ENCODE measurements around the gene MATR3.

The MATR3 gene

DNA sequence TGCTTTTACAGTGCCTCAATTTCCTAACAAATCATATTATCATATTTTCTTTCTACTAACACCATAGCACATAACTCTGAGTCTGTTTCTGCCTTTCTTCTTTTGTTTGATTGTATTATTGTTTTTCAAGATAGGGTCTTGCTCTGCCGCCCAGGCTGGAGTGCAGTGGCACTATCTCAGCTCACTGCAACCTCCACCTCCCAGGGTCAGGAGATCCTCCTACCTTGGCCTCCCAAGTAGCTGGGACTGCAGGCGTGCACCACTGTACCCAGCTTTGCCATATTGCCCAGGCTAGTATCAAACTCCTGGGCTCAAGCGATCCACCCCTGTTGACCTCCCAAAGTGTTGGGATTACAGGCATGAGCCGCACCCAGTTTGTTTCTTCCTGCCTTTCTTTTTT is 66.8 kb downstream of the MATR3 start:
- DNase-seq: no peak

GRCh38 chr5:139361835-139362429 is 68.4 kb downstream of the MATR3 start:
- no peak for DNase-seq

DNA sequence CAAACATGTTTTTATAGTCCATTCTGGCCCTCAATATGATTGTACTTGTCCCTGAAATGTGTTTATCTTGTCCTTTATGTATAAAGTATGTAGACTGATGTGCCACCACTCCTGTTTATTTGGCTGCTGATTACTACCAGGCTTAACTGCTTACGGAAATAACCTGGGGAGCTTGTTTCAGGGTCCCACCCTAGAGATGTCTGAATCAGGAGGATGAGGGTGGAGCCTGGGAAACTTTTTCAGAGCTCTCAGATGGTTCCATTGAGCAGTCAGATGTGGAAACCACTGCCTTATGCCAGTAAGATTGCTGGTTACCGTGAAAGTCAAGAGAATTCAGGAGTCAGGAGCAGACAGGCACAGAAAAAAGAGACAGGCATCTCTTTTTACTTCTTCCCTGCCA is 70.4 kb downstream of the MATR3 start:
- no peak for DNase-seq

- DNase-seq: no peak
Observed at GRCh38 chr5:139364466-139364865, 70.9 kb downstream of the MATR3 start.

- DNase-seq: no peak
Observed at GRCh38 chr5:139368613-139369012, 75.1 kb downstream of the MATR3 start.

GRCh38 chr5:139369181-139369580 is 75.6 kb downstream of the MATR3 start:
- no peak for DNase-seq

- no peak for DNase-seq
Observed at GRCh38 chr5:139371482-139372435, 78.2 kb downstream of the MATR3 start.

- no peak for DNase-seq
Observed at GRCh38 chr5:139374909-139375308, 81.4 kb downstream of the MATR3 start.

- no peak for DNase-seq
Observed at GRCh38 chr5:139376364-139376763, 82.8 kb downstream of the MATR3 start.

DNA sequence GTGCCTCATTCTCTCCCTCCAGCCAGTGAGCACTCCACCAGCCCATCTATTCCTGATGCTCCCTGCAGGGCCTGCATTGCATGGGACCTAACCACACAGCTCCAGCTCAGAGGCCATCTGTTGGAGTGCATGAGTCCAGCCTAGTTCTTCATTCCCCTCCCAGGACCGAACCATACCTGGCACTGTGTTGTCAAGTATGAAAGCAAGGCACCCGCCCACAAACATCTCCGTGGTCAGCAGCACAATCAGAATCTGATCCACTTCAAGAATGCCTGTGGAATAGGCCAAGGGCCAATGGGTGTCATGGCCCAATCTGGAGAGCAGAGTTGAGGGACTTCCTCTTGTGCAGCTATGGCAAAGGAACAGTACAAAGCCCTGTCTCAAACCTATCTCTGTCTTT is 83.7 kb downstream of the MATR3 start:
- DNase-seq: no peak

- no peak for DNase-seq
Observed at GRCh38 chr5:139378101-139378825, 84.7 kb downstream of the MATR3 start.

- no peak for DNase-seq
Observed at GRCh38 chr5:139378941-139379361, 85.4 kb downstream of the MATR3 start.

DNA sequence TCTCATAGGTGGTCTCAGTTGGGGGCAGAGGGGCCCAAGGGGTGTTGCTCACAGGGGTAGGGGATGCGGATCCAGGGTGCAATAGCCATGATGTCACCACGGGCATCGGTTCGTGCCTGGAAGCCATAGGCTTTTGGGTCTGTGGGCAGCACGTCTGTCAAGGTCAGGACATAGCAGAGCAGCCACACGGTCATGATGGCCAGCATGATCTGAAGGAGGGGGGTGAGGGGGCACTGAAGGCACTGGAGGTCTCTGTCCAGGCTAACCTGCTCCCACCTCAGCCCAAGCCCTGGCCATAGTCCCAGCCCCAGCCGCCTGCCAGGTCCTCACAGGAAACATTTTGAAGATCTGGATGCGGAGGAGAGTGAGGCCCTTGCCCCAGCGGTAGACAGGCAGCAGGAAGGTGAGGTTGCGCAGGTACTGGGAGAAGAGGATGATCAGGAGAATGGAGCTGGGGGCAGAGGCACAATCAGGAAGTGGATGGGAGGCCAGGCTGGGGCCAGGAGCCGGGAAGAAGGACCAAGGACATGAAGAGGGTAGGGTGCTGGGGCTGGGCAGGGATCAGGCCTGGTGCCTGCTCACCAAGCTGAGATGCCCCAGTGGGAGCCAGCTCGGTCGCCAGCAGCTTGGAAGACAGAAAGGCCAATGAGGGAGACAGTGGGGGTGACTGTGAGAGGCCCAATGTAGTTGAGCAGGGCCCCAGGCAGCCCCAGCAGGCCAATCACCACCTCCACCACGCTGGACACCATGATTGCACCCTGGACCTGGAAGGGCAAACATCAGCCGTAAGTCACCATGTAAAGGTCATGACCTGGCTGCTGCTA is 86.3 kb downstream of the MATR3 start:
- DNase-seq: no peak

Data from SHP77 treated with DMSO at 0.1 percent for 48 hours (cell line).